ENCODE measurements around the gene URM1.
"Not testable (repeated sequence)": the region's sequence is repeated elsewhere in the genome, so short reads cannot be mapped to it uniquely, and the experiment has no call there.

The URM1 gene

DNA sequence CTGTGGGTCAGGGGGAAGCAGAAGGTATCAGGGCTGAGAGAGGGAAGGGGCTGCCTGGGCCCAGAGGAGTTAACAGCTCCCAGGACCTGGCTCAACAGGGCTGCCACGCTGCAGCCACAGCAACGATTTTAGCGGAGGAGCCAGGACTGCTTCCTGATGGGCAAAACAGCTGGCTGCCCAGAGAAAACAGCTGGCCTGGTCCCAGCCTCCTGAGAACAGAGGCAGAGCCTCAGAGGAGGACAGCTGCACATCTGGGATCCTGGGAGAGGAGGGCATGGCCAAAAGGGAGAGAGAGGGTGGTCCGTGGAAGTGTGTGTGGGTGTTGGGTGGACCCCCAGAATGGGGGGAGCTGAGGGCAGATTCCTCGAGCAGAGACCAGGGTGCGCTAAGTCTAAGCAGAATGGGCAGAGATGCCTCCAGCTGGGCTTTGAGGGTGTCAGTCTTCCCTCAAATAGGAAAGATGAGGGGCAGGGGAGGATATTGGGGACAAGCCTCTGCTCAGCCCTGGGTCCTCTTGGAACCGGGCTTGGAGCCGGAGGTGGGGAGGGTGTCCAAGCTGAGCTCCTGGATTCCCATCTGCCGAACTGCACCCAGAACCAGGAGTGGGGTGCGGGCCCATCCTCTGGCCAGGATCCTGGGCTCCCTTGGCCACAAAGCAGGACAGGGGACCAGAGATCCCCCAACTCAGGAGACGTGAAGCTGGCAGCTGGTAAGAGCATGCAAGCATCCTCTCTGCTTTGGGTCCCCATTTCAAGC is 40.4 kb downstream of the URM1 start:
- no peak for DNase-seq

DNA sequence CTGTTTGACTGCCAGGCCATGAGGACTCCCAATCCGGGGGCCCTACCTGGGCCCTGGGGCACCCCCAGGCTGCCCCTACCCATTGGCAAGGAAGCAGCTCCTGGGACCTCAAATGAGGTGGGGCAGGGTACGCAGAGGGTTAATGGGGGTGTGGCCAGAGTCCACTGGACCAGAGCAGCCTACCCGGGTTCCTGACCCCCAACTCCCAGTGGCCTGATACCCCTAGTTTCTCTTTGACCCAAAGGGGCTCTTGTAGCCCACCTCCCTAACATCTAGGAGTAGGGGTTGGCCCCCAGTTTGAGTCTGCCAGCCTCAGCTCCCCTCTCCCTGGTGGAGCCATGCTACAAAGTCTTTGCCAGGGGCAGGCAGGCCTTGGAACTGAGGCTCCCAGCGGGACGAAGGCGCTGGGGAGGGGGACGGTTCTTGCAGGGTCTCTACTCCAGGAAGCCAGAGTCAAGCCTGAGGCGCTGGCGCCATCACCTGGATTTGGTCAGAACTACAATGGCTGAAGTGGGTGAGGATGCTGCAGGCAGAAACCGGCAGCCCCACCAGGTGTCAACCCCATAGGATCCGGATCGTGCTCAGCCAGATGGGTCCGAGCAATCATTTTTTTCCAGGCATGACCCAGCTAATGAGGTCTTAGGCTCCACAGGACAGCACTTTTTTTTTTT is 41.1 kb downstream of the URM1 start:
- DNase-seq, result peak; percentile 20 to 58

DNA sequence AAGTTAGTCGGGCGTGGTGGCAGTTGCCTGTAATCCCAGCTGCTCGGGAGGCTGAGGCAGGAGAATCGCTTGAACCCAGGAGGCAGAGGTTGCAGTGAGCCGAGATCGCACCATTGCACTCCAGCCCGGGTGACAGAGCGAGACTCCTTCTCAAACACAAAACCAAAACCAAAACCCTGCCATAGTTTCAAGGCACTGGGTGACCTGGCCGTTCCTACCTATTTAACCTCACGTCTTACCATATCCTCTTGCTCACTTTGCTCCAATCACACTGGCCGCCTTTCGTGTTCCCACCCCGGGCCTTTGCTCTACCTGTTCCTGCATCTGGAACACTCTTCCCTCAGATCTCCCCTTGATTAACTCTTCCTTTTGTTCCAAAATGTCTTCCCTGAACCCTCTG is 42.6 kb downstream of the URM1 start:
- DNase-seq, result not testable (repeated sequence)

DNA sequence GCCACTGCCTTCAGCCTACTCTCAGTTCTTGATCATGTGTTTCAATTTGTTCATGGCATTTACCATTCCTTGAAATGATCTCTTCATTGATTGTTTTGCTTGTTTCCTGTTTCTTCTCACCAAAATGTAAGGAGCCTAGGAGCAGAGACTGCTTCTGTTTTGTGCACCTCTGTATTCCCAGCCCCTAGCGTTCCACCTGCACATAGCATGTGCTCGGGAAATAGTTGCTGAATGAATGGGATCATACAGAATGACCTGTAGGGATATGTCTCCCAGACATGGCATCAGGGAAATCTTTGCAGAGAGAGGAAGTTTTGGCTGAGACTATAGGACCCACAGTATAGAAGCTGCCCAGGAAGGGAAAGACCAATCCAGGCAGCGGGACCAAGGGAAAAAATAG is 43.3 kb downstream of the URM1 start:
- DNase-seq, result no peak

DNA sequence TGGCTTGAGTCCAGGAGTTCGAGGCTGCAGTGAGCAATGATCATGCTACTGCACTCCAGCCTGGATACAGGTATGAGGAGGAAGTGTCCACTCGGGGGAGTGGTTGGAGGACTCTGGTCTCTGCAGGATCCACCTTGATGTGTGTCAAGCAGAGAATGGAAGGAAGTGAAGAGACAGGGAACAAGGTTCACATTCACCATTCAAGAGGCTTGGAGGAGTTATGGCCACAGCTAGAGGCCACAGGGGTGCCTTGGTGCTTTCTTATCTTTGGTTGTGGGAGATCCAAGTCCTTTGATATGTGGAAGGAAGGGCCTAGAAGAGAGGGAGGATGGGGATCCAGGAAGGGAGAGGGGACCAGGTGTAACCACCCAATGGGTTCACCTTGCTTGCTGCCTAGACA is 44.1 kb downstream of the URM1 start:
- DNase-seq, result no peak

DNA sequence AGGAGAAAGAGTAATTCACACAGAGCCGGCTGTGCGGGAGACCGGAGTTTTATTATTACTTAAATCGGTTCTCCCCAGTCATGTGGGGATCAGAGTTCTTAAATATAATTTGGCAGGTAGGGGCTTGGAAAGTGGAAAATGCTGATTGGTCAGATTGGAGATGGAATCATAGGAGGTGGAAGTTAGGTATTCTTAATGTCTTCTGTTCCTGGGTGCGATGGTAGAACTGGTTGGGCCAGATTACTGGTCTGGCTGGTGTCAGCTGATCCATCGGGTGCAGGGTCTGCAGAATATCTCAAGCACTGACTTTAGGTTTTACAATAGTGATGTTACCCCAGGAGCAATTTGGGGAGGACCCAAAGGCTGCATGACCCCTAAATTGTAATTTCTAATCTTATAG is 44.8 kb downstream of the URM1 start:
- no peak for DNase-seq

DNA sequence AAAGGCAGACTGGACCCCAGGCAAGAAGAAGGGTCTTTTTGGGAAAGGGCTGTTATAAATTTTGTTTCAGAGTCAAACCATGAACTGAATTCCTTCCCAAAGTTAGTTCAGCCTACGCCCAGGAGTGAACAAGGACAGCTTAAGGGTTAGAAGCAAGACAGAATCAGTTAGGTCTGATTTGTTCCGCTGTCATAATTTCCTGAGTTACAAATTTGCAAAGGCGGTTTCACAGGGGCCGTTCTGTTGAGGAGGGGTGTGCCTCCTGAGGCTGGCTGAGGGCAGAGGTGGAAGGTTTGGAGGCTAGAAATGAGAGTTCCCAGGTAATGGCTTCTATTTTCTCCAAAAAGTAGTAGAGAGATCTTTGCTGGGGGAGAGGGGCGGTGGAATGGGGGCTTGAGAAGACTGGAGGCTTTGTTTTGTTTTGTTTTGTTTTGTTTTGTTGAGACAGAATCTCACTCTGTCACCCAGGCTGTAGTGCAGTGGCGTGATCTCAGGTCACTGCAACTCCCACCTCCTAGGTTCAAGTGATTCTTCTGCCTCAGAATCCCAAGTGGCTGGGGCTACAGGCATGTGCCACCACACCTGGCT is 45.4 kb downstream of the URM1 start:
- DNase-seq, result no peak

DNA sequence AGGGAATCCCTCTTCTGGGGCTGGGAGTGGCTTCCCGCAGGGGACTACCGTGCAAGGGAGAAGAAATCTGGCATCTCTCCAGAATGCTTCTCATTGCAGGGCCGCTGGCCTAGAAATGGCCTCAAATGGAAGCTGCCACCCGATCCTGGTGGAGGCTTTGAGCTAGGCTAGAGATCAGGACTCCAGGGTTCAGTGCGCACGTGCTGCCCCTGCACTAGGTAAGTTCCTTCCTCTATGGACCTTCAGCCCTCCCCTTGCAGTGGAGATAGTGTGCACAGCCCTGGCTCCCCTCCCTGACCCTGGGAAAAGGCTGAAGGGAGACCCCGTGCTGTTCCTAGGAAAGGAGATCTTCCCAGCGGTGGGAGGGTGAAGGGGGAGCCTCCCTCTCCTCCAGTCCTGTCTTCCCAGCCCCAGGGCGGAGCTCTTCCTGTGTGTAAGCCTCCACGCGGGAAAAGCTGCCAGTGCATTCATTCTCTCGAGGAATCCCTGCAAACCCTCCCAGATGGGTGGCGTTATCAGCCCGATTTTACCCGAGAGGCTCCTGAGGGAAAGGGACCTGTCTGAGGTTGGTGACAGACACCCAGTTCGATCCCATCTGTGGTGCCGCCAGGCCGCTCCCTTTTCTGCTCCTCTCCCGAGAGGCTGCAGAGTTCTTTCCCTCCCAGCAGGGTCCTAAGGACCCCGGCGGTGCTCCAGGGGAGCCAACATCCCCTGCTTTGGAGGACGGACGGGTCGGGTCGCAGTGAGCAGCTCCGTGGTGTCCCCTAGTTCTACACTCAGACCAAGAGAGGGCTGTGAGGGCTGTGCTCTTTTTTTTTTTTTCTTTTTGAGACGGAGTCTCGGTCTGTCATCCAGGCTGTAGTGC is 48.1 kb downstream of the URM1 start:
- DNase-seq, result no peak

DNA sequence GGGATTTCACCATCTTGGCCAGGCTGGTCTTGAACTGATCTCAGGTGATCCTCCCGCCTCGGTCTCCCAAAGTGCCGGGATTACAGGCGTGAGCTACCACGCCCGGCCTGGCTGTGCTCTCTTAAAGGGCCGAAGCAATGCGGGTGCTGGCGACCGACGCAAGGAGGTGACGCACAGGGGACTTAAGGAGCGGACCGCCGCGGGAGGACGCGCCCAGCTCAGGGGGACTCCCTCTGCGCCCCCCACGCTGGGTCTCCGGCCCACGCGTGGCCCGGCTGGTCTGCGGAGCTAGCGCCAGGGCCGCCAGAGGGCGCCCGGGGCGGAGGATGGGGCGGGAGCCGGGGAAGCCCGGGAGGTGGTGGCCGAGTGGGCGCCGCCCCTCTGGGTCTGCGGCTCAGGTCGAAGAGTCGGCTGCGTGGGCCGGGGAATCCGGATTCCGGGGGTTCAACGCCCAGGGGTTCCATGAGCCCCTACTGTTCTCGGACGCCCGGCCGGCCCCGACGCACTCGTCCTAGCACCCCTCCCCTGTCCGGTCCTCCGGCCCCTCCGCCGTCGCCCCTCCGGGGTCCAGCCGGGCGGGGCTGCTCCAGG is 49.0 kb downstream of the URM1 start:
- peak; percentile 65 to 74 for DNase-seq

DNA sequence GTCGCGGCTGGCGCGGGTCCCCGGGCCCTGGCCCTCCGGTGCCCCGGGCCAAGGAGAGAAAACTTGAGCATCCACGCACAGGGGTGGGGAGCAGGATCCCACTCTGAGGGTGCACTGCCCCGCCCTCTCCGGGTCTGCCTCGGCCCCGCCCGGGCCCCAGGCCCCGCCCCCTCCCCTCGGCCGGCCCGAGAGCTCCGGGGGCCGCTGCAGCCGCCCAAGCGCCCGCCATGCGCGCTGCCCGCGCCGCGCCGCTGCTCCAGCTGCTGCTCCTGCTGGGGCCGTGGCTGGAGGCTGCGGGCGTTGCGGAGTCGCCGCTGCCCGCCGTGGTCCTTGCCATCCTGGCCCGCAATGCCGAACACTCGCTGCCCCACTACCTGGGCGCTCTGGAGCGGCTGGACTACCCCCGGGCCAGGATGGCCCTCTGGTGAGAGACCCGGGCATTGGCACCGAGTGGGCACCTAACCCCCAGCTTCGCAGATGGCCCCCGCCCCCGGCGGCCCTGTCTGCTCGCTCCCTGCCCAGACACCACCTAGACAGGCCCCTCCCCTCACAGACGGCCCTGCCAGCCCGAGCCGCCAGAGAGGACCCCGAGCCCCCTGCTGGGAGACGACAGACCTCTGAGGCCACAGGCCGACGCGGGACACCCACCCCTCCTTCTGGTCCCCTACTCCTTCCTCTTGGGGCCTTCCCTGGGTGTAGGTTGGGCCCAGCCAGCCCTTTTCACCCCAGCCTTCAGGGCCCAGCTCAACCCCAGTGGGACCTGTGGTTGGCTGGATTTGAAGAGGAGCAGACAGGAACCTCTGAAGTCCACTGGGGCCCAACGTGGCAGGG is 49.7 kb downstream of the URM1 start, which contains the start of gene CERCAM:
TSS of gene CERCAM (plus strand) at position 207 of the 831 bp plus-strand sequence. CDS start at position 228, 21 bp downstream.
- peak; percentile 43 to 54 for DNase-seq

DNA sequence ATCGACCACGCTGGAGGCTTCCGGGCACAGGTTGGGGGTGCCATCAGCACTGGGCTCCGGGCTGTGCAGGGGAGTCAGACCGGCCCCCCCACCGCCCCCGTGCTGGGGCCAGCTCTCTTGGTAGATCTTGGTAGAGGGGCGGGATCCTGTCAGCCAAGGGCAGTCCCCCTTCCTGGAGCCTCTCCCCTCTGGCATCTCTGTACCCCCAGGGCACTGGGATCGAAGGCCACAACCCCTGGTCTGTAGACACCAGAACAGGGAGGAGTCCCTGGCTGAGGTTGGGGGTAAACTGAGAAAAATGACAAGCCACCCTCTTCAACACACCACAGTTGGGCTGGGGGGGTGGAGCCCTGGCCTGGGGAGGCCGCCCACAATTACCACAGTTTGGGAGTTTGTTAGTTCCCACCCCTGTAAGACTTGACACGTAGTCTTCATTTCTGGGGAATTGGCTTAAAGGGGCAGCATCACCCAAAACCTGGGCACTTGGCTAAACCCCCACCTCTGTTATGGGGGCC is 50.4 kb downstream of the URM1 start:
- no peak for DNase-seq

DNA sequence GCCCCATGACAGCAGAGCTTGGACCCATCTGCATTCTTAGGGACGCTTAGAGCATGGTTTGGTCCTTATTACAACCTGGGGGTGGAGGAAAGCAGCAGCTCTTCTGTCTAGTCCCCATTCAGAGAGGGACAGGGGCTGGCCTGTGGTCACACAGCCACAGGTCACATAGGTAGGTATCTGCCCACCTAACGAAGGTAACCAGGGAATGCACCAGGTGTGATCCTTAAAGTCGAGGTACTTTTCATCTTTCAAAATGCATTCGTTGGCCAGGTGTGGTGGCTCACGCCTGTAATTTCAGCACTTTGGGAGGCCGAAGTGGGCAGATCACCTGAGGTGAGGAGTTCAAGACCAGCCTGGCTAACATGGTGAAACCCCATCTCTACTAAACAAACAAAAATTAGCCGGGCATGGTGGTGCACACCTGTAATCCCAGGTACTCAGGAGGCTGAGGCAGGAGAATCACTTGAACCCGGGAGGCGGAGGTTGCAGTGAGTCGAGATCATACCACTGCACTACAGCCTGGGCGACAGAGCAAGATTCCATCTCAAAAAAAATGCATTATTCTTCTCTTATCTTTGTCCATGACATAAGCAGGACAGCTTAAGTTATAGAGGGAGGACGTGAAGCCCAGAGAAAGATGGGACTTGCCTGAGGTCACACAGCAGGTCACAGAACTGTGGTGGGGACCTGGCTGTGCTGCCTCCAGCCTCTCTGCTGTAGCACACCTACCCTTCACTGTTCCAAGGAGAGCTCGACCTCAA is 51.0 kb downstream of the URM1 start:
- DNase-seq, result not testable (repeated sequence)

DNA sequence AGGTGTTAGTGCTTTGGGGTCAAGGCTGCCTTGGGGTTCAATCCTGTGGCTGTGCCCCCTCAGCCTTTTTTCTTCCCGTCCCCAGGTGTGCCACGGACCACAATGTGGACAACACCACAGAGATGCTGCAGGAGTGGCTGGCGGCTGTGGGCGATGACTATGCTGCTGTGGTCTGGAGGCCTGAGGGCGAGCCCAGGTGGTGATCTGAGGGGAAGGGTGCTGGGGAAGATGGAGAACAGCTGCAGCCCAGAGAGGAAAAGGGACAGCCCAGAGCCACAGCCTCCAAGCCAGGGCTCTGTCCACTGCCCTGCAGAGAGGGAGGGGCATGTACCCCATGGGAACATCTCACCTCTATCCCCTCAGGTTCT is 51.6 kb downstream of the URM1 start:
- no peak for DNase-seq

DNA sequence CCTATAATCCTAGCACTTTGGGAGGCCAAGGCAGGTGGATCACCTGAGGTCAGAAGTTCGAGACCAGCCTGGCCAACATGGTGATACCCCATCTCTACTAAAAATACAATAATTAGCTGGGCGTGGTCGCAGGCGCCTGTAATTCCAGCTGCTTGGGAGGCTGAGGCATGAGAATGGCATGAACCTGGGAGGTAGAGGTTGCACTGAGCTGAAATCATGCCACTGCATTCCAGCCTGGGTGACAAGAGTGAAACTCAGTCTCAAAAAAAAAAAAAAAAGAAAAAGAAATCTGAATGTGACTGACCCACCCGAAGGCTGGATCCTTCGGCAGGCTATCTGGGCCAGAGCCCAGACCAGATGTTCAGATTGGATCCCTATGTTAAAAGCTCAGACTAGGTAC is 52.2 kb downstream of the URM1 start:
- DNase-seq, result not testable (repeated sequence)

DNA sequence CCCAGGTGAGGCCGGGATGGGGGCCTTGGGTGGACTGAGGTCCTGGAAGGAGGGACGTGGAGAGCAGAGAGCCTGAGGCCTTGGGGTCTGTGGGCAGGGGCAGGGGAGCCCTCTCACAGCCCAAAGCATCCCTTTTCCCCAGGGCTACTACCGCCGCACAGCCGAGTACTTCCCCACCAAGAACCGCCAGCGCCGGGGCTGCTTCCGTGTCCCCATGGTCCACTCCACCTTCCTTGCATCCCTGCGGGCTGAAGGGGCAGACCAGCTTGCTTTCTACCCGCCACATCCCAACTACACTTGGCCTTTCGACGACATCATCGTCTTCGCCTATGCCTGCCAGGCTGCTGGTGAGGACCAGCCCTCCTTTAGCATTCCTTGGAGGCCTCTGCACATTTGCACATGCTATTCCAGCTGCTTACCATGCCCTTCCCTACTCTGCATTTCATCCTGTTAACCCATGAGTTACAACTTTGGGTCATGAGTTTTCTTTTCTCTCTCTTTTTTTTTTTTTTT is 53.1 kb downstream of the URM1 start:
- DNase-seq, result no peak

DNA sequence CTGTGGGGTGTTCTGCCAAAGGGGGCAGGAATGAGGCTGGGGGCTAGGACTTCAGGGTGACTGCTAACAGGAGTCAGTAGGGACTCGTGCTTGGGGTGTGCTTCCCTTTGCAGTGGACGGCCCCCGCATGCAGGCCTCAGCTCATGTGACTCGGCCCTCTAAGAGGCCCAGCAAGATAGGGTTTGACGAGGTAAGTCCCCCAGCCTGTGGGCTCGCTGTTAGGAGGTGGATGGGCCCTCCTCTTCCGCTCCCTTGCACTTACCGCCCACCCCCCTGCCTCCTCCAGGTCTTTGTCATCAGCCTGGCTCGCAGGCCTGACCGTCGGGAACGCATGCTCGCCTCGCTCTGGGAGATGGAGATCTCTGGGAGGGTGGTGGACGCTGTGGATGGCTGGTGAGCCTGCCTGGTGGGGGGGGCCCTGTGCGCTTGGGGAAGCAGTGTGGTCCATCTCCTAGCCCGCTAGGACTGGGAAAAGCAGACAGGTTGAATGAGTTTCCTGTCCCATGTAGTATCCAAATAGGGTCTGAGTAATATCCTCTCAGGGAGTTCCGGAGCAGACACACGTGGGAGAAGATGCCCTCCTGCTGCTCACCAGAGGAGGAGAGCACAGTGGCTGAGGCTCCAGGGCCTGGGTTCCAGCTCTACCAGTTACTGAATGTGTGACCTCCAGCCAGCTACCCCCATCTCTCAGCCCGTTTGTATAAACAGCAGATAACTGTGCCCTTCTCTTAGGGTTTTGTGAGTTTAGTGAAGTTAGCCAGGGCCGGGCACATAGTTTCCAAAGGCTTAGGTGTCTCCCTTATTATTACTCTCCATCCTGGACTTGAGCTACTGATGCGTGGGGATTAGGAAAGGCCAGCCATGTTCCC is 57.7 kb downstream of the URM1 start:
- DNase-seq, result no peak

DNA sequence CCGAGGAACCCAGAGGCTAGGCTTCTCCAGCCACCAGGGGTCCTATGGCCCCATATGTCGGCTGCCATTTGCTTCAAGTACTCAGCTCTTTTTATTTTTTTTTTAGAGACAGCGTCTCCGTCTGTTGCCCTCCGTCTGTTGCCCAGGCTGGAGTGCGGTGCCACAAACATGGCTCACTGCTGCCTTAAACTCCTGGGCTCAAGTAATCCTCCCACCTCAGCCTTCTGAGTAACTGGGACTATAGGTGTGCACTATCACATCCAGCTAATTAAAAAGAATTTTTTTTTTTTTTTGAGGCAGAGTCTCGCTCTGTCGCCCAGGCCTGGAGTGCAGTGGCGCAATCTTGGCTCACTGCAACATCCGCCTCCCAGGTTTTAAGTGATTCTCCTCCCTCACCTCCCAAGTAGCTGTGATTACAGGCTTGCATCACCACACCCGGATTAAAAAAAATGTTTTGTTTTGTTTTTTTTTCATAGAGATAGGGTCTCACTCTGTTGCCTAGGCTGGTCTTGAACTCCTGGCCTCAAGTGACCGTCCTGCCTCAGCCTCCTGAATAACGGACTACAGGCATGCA is 58.4 kb downstream of the URM1 start:
- no peak for DNase-seq

DNA sequence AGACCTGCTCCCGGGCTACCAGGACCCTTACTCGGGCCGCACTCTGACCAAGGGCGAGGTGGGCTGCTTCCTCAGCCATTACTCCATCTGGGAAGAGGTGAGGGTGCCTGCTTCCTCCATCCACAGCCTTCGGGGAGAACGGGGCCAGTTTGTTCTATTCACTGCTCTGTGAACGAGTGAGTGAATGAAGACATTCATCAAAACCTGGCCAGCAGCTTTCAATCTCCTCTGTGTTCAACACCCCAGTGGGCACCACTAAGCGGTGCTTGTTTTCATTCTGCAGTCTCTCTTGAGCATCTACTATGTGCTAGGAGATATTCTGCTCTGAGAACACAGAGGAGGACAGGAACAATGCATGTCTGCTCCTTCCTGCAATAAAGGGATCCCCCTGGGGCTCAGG is 60.0 kb downstream of the URM1 start:
- no peak for DNase-seq

DNA sequence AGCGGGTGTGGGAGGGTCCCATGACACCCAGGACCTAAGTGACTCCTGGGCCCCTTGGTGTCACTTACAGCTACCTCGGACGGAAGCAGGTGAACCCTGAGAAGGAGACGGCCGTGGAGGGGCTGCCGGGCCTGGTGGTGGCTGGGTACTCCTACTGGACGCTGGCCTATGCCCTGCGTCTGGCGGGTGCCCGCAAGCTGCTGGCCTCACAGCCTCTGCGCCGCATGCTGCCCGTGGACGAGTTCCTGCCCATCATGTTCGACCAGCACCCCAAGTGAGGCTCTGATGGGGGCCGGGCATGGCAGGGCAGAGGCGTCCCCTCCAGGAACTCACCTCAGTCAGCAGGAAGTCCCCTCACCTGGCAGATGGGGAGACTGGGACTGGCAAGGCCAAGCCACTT is 63.2 kb downstream of the URM1 start:
- no peak for DNase-seq

Data from CD4-positive, alpha-beta T cell treated with Interferon alpha-2 for 1 hour (primary cell).